ENCODE results near the gene DHX58. TPM values are rescaled to one million over a fixed set of nuclear protein-coding genes. Genes with fewer than 3 reads are reported as not detected.

DHX58 gene
- total and polyA plus RNA-seq, 10 of the 15 experiments (the other 5 are each of a cell fraction or from before 2014, with no cell fraction given): 3.5 to 69.8 (median 16.4) TPM

DNA sequence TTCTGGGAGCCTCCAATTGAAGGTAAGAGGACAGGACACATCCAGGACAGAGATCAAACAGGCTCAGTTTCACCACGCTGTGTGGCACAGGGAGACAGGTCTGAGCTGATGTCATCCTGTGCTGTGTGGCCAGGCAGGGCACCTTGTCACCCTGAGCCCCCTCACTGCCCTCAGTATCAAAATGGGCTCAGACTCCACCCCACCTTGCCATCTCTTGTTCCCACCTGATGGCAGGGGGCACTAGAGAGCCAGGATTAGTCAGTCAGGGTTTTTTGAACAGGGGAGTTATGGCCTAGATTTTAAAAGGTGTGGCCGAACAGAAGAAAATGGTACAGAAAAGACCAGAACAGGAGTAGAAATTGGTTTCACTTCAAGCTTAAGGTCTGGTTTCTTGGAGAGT is 6.0 kb upstream of the DHX58 start (continued):
- TF ChIP-seq RCOR1 (conservative IDR thresholded peaks at IDR 0.05; ENCODE audit: low read depth, low read length): no peak
- TF ChIP-seq, protein P1, sequence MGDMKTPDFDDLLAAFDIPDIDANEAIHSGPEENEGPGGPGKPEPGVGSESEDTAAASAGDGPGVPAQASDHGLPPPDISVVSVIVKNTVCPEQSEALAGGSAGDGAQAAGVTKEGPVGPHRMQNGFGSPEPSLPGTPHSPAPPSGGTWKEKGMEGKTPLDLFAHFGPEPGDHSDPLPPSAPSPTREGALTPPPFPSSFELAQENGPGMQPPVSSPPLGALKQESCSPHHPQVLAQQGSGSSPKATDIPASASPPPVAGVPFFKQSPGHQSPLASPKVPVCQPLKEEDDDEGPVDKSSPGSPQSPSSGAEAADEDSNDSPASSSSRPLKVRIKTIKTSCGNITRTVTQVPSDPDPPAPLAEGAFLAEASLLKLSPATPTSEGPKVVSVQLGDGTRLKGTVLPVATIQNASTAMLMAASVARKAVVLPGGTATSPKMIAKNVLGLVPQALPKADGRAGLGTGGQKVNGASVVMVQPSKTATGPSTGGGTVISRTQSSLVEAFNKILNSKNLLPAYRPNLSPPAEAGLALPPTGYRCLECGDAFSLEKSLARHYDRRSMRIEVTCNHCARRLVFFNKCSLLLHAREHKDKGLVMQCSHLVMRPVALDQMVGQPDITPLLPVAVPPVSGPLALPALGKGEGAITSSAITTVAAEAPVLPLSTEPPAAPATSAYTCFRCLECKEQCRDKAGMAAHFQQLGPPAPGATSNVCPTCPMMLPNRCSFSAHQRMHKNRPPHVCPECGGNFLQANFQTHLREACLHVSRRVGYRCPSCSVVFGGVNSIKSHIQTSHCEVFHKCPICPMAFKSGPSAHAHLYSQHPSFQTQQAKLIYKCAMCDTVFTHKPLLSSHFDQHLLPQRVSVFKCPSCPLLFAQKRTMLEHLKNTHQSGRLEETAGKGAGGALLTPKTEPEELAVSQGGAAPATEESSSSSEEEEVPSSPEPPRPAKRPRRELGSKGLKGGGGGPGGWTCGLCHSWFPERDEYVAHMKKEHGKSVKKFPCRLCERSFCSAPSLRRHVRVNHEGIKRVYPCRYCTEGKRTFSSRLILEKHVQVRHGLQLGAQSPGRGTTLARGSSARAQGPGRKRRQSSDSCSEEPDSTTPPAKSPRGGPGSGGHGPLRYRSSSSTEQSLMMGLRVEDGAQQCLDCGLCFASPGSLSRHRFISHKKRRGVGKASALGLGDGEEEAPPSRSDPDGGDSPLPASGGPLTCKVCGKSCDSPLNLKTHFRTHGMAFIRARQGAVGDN (IDR thresholded peaks at IDR 0.05): no peak

DNA sequence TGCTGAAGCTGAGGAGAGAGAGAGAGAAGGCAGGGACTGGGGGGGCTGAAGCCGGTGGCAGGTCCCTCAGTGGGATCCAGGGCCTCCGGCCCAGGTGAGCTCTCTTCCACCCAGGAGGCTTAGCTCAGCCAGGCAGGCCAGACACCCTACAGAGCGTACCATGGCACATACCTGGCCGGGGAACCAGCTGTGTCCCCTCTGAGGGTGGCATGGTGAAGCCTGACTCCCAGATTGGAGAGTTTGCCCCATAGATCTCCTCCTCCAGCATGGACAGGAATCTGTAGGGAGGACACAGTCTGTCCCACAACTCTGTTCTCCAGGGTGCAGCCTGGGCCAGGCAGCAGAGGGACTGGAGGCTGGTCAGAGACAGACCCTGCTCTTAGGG is 5.6 kb upstream of the DHX58 start:
- ChIA-PET RAD21 (ENCODE audit: unreplicated experiment) (interaction anchor here (0.7 to 4.7 kb wide), 4 partner anchors 59 to 155 kb away, joined by 4 to 78 read pairs (median 4); partner anchors contain the start of gene KCNH4), CTCF (interaction anchor here (0.9 to 7.1 kb wide), 14 partner anchors 15 to 204 kb away, joined by 3 to 138 read pairs (median 5); partner anchors contain the start of genes C17orf113, CNP, DNAJC7 and KCNH4), POLR2A (interaction anchor here (0.6 to 3.0 kb wide), 5 partner anchors 11 to 387 kb away, joined by 3 to 15 read pairs (median 5); partner anchors contain the start of gene KCNH4), SMC1A (ENCODE audit: uncharacterized antibody, unreplicated experiment) (interaction anchor here (1.0 to 5.2 kb wide), 6 partner anchors 50 to 154 kb away, joined by 3 to 53 read pairs (median 11); partner anchors contain the start of genes CNP and KCNH4)
- Histone ChIP-seq H3K4me3 (no peak overlapping the region), H3K27me3 (replicated peaks in 1 of 2; ENCODE audit: control insufficient read depth in 2 of 2, insufficient read depth in 2 of 2, low read length in 1 of 2) (no peaks in the 10 kb centered on the region), H3K27ac (ENCODE audit: control insufficient read depth, insufficient read depth) (no peak overlapping the region), H3K36me3 (ENCODE audit: control insufficient read depth in 2 of 2, insufficient read depth in 2 of 2, low read length in 1 of 2) (peaks cover 7 to 8% of the 10 kb centered on the region in 2 experiments; a peak in 3 of 4 replicates), H3K4me2 (ENCODE audit: control insufficient read depth, insufficient read depth) (no peak overlapping the region), H2AFZ (ENCODE audit: control insufficient read depth, low read depth, low read length) (no peak overlapping the region), H4K20me1 (ENCODE audit: control insufficient read depth, insufficient read depth) (no peaks in the 10 kb centered on the region), H3K9me3 (replicated peaks; ENCODE audit: control insufficient read depth, insufficient read depth, low read length) (no peaks in the 10 kb centered on the region; the same call in 2 of the 3 replicates), H3K9ac (ENCODE audit: control insufficient read depth, insufficient read depth, low read length) (no peak overlapping the region), H3K4me1 (ENCODE audit: control insufficient read depth, insufficient read depth, low read length) (peaks cover 21% of the 10 kb centered on the region), H3K79me2 (ENCODE audit: control insufficient read depth, insufficient read depth, low read length) (peaks cover 2% of the 10 kb centered on the region; the same call in 1 of the 2 replicates)
- no peak for FAIRE-seq
- no peak for DNase-seq (ENCODE audit: low read depth, low spot score)
- BruUV-seq (replicated peaks): no TSS peak
- intact Hi-C loops (cut with micrococcal nuclease; ENCODE audit: unreplicated experiment): loop anchor here (1.0 kb wide), 1 partner anchor 63 kb away; the partner anchor contains the start of gene KCNH4
- no peak for ATAC-seq
- WGBS (ENCODE audit: insufficient coverage, insufficient replicate concordance, low lambda C conversion rate, missing lambda C conversion rate): 70% methylated on average over 3 of the region's 4 CpGs
- in situ Hi-C loops (cut with MboI): no loop called here
- TF ChIP-seq POLR2A (IDR thresholded peaks at IDR 0.05; ENCODE audit: low read depth, low read length) (no peak), CREB1 (IDR thresholded peaks at IDR 0.05; ENCODE audit: low read depth) (no peak), POLR2AphosphoS2 (IDR thresholded peaks at IDR 0.05; ENCODE audit: low read depth, low read length) (no peak), FOS (IDR thresholded peaks at IDR 0.05; ENCODE audit: borderline replicate concordance, extremely low read depth, insufficient read length) (no peak), BMI1 (IDR thresholded peaks at IDR 0.05; ENCODE audit: borderline replicate concordance) (no peak), SREBF1 (IDR thresholded peaks at IDR 0.05; ENCODE audit: low read length) (no peak), ZZZ3 (IDR thresholded peaks at IDR 0.05; ENCODE audit: control insufficient read depth, insufficient read length, low read depth) (no peak), ESRRA (IDR thresholded peaks at IDR 0.05; ENCODE audit: low read length) (no peak), SUPT20H (IDR thresholded peaks at IDR 0.05; ENCODE audit: borderline replicate concordance, control insufficient read depth, low read depth, low read length) (no peak)
- TF ChIP-seq, protein P2, sequence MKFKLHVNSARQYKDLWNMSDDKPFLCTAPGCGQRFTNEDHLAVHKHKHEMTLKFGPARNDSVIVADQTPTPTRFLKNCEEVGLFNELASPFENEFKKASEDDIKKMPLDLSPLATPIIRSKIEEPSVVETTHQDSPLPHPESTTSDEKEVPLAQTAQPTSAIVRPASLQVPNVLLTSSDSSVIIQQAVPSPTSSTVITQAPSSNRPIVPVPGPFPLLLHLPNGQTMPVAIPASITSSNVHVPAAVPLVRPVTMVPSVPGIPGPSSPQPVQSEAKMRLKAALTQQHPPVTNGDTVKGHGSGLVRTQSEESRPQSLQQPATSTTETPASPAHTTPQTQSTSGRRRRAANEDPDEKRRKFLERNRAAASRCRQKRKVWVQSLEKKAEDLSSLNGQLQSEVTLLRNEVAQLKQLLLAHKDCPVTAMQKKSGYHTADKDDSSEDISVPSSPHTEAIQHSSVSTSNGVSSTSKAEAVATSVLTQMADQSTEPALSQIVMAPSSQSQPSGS (IDR thresholded peaks at IDR 0.05; ENCODE audit: low read length): no peak
- TF ChIP-seq, protein P3, sequence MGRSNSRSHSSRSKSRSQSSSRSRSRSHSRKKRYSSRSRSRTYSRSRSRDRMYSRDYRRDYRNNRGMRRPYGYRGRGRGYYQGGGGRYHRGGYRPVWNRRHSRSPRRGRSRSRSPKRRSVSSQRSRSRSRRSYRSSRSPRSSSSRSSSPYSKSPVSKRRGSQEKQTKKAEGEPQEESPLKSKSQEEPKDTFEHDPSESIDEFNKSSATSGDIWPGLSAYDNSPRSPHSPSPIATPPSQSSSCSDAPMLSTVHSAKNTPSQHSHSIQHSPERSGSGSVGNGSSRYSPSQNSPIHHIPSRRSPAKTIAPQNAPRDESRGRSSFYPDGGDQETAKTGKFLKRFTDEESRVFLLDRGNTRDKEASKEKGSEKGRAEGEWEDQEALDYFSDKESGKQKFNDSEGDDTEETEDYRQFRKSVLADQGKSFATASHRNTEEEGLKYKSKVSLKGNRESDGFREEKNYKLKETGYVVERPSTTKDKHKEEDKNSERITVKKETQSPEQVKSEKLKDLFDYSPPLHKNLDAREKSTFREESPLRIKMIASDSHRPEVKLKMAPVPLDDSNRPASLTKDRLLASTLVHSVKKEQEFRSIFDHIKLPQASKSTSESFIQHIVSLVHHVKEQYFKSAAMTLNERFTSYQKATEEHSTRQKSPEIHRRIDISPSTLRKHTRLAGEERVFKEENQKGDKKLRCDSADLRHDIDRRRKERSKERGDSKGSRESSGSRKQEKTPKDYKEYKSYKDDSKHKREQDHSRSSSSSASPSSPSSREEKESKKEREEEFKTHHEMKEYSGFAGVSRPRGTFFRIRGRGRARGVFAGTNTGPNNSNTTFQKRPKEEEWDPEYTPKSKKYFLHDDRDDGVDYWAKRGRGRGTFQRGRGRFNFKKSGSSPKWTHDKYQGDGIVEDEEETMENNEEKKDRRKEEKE (IDR thresholded peaks at IDR 0.05): no peak
